ENCODE data around the gene PI16.

GRCh38 chr6:36908747-36909146 lies 45.8 kb upstream of the PI16 start:
- TF ChIP-seq CTCF (IDR thresholded peaks at IDR 0.05) (no peak), POLR2A (IDR thresholded peaks at IDR 0.05) (no peak), POLR2AphosphoS5 (IDR thresholded peaks at IDR 0.05) (no peak)
